ENCODE data around the gene MTERF2.

MTERF2 gene

GRCh38 chr12:106987846-106988245 is 900 bp upstream of the MTERF2 start:
- no peak for DNase-seq

GRCh38 chr12:106986135-106986534 is 811 bp downstream of the MTERF2 start:
- DNase-seq = no peak

DNA sequence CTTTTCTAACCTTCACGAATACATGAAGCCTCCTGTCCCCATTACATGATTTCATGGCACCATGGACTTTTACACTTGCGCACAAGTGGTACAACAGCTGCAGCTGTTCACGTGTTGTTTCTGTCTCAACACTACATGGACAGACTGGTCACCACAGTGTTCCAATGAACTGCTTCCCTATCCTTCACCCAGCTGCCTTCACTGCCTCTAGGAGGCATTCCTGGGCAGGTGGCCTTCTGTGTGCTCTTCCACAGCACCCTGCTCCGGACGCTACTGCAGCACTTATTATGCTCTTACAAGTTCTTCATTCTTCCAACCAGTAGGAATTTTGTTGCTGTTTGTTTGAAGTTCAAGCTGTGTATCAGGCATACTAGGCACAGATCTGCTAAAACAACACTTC is 1.5 kb downstream of the MTERF2 start:
- no peak for DNase-seq

DNA sequence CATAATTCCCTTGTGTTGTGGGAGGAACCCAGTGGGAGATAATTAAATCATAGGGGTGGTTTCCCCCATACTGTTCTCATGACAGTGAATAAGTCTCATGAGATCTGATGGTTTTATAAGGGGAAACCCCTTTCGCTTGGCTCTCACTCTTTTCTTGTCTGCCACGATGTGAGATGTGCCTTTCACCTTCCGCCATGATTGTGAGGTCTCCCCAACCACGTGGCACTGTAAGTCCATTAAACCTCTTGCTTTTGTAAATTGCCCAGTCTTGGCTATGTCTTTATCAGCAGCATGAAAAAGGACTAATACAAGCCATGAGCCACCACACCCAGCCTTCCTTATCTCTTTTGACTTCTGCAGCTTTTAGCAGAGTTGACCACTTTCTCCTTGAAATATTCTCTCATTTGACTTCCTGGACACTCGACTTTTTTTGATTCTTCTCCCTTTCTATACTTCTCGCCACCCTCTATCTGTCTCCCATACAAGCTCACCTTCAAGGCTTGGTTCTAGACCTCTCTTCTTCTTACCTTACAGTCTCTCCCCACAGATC is 2.3 kb downstream of the MTERF2 start:
- peak in 1 of 2 experiments; percentile 22 for DNase-seq

GRCh38 chr12:106982229-106982628 is 4.7 kb downstream of the MTERF2 start:
- DNase-seq = no peak

GRCh38 chr12:106981788-106982187 is 5.2 kb downstream of the MTERF2 start:
- DNase-seq = no peak

DNA sequence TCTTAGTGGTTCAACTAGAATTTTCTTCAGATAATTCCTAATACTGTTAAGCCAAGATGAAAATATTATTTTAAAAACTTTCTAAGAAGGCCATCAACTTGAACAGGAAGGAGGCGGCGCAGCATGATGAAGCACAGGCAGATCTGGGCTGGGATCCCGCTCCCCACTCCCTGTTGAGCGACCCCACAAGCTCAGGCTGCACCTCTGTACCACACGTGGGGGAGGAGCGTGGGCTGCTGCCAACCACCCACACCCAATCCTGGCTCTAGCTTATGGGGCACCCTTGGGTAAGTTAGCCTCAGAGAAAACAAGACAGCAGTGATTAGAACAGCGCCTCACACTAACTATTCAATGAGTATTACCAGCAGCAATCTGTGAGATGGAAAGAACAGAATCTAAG is 6.0 kb downstream of the MTERF2 start:
- no peak for DNase-seq

- no peak for DNase-seq
These were observed 8.7 kb downstream of the MTERF2 start for GRCh38 chr12:106978035-106978800.

GRCh38 chr12:106976668-106977067 is 10.3 kb downstream of the MTERF2 start:
- DNase-seq = no peak

DNA sequence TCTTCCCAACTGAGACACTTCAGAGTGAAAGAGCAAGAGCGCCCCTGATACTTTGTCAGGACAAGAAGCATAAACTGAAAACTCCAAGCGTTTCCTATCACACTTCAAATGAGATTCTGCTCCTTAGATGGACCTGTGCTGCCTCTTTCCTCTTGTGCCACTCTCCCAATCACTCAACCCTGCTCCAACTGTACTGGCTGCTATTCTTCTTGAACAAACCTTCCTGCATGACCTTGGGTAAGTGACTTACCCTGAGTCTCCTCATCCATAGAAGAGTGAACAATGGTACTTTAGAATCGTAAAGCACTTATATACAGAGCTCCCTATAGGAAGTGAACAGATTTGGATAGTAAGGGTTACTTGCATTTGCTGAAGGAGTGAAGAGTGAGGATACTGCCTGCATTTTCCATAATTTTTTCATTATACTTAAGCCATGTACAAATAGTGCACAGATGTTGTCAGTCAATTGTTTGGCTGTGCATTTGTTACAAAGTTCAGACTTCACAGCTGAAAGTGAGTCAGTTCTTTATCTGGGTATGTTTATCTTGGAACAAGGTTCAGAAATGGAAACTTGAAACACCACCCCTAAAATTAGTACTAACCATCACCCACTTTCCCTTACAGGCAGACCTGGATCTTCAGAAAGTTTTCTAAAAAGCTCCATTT is 10.8 kb downstream of the MTERF2 start:
- DNase-seq = no peak

DNA sequence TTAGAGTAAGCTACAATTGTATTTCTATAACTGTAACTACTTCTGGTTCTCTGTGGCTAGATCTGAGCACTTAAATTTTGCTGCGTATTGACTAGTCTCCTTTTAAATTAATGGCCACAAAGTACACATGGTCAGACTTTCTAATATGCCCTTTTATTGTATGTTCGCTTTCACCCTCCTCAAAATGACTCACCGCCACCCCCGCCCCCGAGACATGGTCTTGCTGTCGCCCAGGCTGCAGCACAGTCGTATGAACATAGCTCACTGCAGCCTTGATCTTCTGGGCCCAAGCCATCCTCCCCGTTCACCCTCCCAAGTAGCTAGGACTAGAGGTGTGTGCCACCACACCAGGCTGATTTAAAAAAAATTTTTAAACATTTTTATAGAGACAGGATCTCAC is 11.8 kb downstream of the MTERF2 start:
- DNase-seq = no peak

- DNase-seq = no peak
These were observed 12.4 kb downstream of the MTERF2 start for GRCh38 chr12:106974511-106974910.

- no peak for DNase-seq
These were observed 13.4 kb downstream of the MTERF2 start for GRCh38 chr12:106973545-106973944.

DNA sequence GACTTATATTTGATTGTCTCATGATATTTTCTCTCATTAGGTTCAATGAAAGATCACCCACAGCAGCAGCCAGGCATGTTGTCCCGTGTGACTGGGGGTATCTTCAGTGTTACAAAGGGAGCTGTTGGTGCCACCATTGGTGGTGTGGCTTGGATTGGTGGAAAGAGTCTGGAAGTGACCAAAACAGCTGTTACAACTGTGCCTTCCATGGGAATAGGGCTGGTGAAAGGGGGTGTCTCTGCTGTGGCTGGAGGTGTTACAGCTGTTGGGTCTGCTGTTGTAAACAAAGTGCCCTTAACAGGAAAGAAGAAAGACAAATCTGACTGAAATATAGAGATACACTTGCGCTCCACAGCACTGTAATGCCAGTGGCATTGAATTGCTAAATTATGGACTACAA is 15.9 kb downstream of the MTERF2 start:
- DNase-seq = no peak

DNA sequence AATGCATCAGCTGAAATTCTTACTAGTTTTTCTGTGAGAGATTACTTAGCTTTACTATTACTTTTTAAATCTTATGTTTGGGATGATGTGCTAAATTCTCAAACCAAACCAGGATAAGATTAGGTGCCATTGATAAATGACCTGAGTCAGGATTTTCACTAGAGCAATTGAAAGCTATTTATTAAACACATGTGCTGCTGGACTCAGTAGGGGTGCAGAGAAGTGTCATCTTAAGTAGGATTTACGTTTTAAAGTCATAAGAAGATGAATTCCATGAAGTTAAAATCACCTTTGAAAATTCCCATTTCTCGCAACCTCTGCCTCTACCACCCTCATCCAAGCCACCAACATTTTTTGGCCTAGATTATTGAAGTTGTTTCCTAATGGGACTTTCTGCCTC is 22.4 kb downstream of the MTERF2 start:
- no peak for DNase-seq

DNA sequence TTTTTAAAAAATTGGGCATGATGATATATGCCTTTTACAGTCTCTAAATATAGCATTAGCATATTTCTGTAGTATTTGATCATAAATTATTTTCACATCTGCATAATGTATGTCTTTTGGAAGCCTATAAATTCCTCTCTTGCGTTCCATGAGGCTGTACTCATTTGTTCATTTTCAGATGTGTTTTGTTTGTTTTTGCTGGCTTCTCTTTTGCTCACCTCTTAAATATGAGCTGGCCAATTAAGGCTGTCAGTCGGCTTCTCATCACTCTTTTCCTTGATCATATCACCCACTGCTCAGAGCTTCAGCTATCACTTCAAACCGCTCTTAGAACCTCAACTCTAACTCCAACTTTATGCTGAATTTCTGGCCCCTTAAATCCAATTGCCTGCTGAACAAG is 24.7 kb downstream of the MTERF2 start:
- DNase-seq = no peak

- DNase-seq = no peak
These were observed 26.5 kb downstream of the MTERF2 start for GRCh38 chr12:106960443-106960842.

GRCh38 chr12:106957583-106957982 is 29.4 kb downstream of the MTERF2 start:
- DNase-seq = no peak

DNA sequence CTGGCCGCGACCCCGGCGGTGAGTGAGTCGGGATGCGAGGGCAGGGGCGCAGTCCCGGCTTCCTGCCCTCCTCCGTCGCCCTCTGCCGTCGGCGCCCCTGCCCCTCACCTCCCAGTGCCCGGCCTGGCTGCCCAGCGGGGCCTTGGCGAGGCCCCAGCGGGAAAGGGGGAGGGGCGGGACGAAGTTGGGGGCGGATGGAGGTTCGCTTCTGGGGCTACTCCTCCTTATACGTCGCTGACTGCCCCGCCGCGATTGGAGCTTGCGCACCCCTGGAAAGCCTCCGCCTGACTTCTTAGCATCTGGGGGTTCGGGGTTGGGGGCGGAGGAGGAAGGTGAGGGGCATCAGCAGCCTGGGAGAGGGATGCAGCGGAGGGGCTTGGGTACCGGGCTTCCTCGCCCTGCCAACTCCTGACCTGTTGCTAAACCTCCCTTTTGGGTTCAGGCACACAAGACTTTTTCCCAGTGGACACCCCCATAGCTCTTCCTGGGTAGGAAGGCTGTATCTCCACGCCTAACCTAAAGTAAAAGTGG is 30.8 kb downstream of the MTERF2 start:
- peak; percentile 70 to 73 for DNase-seq

GRCh38 chr12:106955377-106956047 is 31.4 kb downstream of the MTERF2 start, which contains the start of gene TMEM263:
TMEM263 (plus strand) TSS chr12:106955907; CDS start chr12:106967117, 11,210 bp downstream.
- DNase-seq = peak; percentile 88 to 90

DNA sequence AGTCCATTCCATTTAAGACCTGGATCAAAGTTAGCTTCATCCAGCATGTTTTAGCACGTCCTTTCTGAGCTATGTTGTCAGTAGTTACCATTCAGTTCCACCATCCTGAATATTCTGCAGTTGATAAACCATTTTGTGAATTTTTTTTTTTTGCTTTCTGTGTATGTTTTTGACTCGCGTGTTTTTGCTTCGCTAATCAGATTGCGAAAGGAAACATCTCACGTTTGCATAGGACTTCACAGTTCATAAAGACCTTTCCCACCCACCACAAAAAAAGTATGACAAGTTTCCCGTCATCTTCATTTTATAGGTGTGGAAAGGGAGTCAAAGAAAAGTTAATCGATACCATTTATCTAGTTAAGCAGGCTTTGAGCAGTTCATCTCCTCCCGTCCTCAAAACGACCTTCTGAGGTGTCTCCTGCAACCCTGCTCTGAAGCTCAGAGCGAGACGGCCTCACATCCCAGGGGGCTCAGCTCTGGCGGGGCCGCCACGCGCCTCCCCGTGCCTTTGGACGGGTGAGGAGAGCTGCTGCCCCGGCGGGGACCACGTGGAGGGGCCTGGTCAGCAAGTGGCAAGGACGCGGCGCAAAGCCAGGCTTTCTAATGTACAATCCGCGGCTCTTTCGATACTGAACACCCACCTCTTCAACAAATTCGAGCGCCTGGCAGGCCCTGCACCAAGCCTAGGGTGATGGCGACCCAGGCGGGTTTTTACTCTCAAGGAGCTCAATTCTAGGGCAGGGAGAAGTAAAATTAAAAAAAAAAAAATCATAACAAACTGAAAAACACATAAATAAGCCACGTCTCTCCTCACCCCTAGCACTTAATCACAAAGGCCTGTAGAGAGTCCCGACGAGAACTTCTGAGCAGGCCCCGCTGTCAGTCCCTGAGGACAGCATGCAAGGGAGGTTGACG is 32.2 kb downstream of the MTERF2 start:
- DNase-seq = no peak
